WTC11 (cell line): ENCODE results near the gene ZNF438.
"Not testable (repeated sequence)": the region's sequence is repeated elsewhere in the genome, so short reads cannot be mapped to it uniquely, and the experiment has no call there.

Experiments used
- FOXP1 ChIP-seq: sonication (generic); formaldehyde crosslinking; IDR thresholded peaks from 2 replicates; pipeline ENCODE4 v1.8.0; 2022; ENCODE audit warnings: missing genetic modification reagents, mild to moderate bottlenecking, moderate library complexity, borderline replicate concordance
- NFYB ChIP-seq: sonication (generic); formaldehyde crosslinking; conservative IDR thresholded peaks from 2 replicates; pipeline ENCODE4 v1.8.0; 2022; ENCODE audit warnings: low read depth, missing genetic modification reagents
- NR1H2 ChIP-seq: sonication (generic); formaldehyde crosslinking; IDR thresholded peaks from 2 replicates; pipeline ENCODE4 v1.9.0; 2021; ENCODE audit warnings: mild to moderate bottlenecking, moderate library complexity, missing genetic modification reagents
- ZNF138 ChIP-seq: sonication (generic); formaldehyde crosslinking; conservative IDR thresholded peaks from 2 replicates; pipeline ENCODE4 v1.8.1; 2022; ENCODE audit warnings: mild to moderate bottlenecking, moderate library complexity, missing genetic modification reagents
- ZNF232 ChIP-seq: sonication (generic); formaldehyde crosslinking; IDR thresholded peaks from 2 replicates; pipeline ENCODE4 v1.8.0; 2022; ENCODE audit warnings: mild to moderate bottlenecking, missing genetic modification reagents
- TF ChIP-seq, protein P1 (sequence below): sonication (generic); formaldehyde crosslinking; IDR thresholded peaks from 2 replicates; pipeline ENCODE4 v1.8.0; 2023; ENCODE audit warnings: missing genetic modification reagents
- TF ChIP-seq, protein P2 (sequence below): sonication (generic); formaldehyde crosslinking; IDR thresholded peaks from 2 replicates; pipeline ENCODE4 v1.8.1; 2023; ENCODE audit warnings: mild to moderate bottlenecking, missing genetic modification reagents, moderate library complexity
- TF ChIP-seq, protein P3 (sequence below): fragments of 200-600 bp; IDR thresholded peaks from 2 replicates; pipeline ENCODE4 v1.8.0; 2022; ENCODE audit warnings: antibody characterized with exemption
- TF ChIP-seq, protein P4 (sequence below): sonication (generic); formaldehyde crosslinking; IDR thresholded peaks from 2 replicates; pipeline ENCODE4 v1.8.0; 2022; ENCODE audit warnings: mild to moderate bottlenecking, missing genetic modification reagents

DNA sequence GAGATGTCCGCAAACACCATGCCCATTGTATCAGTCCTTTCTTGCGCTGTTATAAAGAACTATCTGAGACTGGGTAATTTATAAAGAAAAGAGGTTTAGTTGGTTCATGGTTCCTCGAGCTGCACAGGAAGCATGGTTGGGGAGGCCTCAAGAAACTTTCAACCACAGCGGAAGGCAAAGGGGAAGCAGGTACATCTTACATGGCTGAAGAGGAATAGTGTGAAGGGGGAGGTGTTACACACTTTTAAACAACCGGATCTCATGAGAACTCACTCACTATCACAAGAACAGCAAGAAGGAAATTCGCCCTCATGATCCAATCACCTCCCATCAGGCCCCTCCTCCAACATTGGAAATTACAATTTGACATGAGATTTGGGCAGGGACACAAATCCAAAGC is 48.5 kb downstream of the ZNF438 start:
- TF ChIP-seq ZNF138 (CRISPR knock-in tag); ZNF232; NR1H2 (CRISPR knock-in tag); FOXP1; NFYB (CRISPR knock-in tag): not testable (repeated sequence)
- TF ChIP-seq, protein P1, sequence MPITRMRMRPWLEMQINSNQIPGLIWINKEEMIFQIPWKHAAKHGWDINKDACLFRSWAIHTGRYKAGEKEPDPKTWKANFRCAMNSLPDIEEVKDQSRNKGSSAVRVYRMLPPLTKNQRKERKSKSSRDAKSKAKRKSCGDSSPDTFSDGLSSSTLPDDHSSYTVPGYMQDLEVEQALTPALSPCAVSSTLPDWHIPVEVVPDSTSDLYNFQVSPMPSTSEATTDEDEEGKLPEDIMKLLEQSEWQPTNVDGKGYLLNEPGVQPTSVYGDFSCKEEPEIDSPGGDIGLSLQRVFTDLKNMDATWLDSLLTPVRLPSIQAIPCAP (CRISPR knock-in tag): not testable (repeated sequence)
- TF ChIP-seq, protein P2, sequence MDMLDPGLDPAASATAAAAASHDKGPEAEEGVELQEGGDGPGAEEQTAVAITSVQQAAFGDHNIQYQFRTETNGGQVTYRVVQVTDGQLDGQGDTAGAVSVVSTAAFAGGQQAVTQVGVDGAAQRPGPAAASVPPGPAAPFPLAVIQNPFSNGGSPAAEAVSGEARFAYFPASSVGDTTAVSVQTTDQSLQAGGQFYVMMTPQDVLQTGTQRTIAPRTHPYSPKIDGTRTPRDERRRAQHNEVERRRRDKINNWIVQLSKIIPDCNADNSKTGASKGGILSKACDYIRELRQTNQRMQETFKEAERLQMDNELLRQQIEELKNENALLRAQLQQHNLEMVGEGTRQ (CRISPR knock-in tag): not testable (repeated sequence)
- TF ChIP-seq, protein P3, sequence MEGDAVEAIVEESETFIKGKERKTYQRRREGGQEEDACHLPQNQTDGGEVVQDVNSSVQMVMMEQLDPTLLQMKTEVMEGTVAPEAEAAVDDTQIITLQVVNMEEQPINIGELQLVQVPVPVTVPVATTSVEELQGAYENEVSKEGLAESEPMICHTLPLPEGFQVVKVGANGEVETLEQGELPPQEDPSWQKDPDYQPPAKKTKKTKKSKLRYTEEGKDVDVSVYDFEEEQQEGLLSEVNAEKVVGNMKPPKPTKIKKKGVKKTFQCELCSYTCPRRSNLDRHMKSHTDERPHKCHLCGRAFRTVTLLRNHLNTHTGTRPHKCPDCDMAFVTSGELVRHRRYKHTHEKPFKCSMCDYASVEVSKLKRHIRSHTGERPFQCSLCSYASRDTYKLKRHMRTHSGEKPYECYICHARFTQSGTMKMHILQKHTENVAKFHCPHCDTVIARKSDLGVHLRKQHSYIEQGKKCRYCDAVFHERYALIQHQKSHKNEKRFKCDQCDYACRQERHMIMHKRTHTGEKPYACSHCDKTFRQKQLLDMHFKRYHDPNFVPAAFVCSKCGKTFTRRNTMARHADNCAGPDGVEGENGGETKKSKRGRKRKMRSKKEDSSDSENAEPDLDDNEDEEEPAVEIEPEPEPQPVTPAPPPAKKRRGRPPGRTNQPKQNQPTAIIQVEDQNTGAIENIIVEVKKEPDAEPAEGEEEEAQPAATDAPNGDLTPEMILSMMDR: not testable (repeated sequence)
- TF ChIP-seq, protein P4, sequence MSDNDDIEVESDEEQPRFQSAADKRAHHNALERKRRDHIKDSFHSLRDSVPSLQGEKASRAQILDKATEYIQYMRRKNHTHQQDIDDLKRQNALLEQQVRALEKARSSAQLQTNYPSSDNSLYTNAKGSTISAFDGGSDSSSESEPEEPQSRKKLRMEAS: not testable (repeated sequence)
